HG02840 (cell line): Measurements from ENCODE around the gene BARX1.
"Not testable (repeated sequence)": the region's sequence is repeated elsewhere in the genome, so short reads cannot be mapped to it uniquely, and the experiment has no call there.

ENCODE experiments used
- ATAC-seq: cut with Tn5 transposase; IDR thresholded peaks from one replicate; pipeline ENCODE4 v1.9.1; 2021; ENCODE audit warnings: mild to moderate bottlenecking, moderate library complexity, moderate number of reproducible peaks; ENCODE audit not compliant: unreplicated experiment, low FRiP score

The BARX1 gene

DNA sequence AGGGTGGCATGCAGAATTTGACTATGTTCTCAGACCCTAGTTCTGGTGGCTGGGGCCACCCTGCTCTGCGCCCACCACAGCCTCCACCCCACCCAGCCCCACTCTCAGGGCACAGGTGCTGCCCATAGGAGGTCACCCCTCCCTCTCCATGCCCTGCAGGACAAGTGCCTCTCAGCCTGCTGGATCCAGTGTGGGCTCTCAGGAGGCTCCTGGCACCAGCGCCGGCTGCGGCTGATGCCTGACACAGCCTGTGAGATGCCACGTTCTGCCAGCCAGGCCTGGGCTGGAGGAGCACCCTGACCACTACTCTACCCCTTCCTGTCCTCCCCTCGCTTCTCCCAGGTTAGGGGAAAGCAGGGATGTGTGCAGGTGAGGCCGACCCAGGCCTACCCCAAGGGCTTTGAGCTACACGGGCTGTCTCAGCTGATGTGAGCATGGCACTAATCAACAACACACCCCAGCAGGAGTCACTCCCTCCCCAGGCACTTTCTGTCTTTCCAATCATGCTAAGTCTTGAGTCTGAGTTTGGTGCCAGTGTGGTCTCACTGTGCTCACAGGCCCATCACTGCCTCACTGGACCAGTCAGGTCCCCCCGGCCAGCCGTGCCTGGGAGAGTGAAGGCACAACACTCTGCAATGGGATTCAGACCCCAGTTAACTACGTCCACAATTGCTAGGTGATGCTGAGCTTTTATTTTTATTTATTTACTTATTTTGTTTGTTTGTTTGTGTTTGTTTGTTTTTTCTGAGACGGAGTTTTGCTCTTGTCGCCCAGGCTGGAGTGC, 12.1 kb upstream of the BARX1 start:
- no peak for ATAC-seq

DNA sequence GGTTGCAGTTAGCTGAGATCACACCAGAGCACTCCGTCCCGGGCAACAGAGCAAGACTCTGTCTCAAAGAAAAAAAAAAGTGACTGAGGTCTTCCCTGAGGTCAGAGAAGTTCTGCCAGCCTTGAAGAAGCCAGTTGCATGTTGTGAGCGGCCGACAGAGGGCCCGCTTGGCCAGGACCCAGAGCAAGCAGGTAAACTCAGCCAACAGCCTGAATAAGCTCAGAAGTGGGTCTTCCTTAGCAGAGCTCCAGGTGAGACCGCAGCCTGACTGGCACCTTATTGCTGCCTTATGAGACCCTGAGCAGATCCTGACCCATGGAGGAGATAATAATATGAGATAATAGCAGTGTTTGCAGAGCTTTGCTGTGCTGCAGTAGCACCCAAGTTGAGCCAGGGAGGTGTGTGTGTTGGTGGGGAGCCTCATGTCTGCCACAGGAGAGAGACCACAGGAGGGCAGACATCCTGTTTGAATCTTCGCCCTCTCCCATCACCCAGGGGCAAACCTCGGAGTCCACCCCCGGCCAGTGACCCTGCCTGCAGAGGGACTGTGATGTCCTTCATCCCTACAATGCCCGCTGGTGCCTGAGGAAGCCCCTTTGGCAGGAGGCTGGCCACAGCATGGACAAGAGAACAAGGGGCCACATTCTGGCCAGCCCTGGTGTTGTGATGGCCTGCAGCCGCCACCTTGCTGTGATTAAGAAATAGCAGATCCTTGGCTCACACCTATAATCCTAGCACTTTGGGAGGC, 10.8 kb upstream of the BARX1 start:
- ATAC-seq, result no peak

DNA sequence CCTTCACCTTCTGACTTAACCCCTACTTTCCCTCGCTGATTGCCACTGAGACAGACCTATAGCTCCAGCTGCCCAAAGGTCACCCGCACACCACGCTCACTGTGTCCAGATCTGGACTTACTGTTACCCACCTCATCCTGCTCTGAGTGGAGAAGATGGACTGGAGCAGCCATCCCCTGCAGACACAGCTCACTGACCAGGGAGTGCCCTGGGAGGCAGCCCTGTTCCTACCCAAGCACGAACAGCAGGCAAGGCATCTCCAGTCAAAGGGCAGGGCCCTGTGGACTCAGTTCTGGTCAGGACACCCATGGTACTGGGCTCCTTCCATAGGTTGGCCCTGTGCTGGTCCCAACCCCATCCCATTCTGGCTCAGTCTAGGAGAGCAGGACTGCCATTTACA, 9.5 kb upstream of the BARX1 start:
- ATAC-seq, result no peak

DNA sequence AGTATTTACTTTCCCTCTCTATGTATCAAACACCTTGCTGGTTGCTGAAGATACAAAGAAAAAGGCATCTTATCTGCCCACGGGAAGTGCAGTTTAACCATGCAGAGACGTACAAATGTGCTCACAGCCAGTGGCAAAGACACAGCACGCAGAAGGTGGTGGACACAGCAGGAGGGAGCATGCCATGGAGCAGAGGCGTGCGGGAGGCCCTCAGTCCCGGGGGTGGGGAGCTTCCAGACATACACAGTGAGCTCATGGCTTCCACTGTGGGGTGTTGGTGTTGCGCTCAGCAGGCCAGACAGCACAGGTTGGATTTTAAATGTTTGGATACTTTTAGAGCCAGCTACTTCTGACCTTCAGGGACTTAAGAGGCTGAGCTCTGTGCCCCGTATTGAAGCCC, 8.8 kb upstream of the BARX1 start:
- no peak for ATAC-seq

DNA sequence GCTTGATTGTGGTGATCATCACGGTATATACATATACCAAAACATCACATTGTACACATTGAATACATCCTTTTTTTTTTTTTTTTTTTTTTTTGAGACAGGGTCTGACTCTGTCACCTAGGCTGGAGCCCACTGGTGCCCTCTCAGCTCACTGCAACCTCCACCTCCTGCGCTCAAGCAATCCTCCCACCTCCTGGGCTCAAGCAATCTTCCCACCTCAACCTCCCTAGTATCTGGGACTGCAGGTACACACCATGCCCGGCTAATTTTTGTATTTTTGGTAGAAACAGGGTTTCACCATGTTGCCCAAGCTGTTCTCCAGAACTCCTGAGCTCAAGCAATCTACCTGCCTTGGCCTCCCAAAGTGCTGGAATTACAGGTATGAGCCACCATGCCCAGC, 8.3 kb upstream of the BARX1 start:
- not testable (repeated sequence) for ATAC-seq

DNA sequence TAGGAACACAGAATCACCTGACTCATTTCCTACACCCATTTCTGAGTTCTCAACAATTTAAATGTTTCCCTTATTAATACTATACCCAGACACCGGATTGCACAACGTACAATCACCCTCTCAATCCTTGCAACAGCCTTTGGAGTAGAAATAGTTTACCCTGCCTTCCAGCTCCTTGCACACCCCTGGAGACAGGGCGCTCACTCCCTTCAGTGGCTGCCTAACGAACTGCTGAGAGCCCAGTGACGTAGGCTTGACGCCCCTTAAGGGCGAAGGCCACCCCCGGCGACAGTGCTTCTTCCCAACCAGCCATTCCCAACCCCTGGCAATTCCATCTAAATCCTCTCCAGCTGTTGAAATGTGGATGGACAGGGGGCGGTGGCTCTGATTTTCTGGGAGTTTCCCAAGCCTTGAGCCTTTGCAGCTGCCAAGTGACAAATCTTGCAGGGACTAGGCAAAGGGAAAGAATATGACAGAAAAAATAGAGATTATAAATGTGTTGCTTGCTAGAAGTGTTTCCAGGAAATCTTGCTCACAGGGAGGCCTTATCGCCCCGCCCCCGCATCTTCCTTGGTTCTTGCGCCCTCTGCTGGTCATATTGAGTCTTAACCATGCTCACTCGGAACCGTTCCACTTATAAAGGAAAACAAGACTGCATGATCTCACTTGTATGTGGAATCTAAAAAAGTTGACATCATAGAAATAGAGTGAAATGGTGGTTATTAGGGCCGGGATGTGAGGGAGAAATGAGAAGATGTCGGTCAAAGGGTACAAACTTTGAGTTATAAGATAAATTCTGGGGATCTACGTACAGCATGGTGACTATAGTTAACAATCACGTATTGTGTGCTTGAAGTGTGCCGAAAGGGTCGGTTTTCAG, 7.6 kb upstream of the BARX1 start:
- no peak for ATAC-seq

DNA sequence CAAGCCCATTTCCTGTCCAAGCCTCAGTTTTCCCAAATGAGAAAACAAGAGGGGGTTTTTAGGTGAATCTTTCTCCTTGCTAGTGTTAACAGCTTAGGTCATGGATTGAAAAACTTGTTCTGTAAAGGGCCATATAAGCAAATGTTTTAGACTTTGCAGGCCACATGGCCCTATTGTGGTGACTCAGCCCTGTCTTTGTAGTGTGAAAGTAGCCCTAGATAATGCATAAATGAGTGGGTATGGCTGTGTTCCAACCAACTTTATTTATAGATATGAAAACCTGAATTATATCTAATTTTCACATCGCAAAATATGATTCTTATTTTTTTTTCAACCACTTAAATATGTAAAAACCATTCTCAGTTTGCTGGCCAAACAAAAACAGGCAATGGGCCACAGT, 6.9 kb upstream of the BARX1 start:
- no peak for ATAC-seq

DNA sequence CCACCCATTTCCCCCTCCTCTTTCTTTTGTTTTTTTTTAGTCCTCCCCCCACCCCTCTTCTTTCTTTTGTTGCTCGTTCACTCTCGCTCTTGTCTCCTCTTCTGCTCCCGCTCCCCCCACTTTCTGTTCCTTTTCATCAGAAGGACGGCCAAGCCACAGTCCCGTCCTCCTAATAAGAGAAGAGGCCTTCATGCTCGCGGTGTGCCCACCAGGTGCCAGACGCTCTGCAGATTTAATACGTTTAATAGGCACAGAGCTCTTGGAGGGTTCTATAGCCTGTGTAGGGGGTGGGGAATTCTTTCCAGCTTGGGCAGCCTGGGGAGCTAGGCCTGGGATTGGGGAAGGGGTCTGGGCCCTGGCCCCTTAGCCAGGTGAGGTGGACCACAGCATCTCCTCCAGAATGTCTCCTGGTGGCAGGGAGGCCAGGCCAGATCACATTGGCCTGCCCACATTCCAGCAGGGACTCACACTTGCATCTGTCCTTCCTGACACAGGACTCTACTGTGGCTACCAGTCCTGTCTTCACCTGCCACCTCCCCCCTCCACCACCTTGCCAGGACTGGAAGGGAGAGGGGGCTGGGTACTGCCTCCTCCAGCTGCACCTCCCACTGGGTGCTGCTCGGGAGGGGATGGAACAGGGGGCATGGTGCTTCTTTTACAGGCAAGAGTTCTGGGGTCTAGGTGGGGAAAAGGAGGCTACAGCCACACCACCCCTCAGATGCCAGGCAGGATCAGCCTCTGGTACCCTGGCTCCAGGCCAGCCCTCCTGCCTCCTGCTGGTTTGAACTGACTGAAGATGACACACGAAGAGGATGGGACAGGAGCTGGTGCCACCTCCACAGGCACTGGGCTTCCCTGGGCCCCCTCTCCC, 6.1 kb upstream of the BARX1 start:
- ATAC-seq, result no peak

DNA sequence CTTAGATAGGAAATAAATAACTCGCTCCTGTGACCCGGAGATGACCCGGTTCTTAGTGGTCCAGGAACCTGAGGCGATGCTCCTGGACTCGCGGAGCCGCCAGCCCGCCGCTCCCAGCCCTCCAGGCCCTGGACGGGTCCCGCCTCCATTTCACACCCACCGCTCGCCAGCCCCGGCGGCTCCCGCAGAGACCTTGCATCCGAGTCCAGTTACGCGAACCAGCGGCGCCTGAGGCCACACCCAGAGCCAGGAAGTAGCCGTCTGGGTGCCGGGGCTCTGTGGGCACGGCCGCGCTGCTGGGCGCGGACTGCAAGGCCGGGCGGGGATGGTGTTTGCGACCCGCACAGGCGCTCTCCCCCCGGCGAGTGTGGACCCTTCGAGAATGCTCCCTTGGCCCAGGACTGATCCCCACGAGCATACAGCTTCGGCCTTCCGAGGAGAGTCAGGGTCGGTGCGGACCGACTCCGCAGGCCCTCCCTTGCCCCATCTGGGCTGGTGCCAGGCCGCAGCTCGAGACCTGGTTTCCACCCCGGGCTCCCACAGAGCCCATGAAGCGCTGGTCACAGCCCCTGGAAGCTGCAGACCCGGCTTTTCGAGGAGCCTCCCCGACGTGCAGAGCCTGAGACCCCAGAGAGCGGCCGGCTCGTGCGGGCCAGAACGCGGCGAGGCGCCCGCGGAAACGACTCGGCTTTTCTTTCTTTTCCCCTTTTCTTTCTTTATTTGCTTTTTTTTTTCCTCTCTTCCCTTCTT, 5.2 kb upstream of the BARX1 start:
- no peak for ATAC-seq

DNA sequence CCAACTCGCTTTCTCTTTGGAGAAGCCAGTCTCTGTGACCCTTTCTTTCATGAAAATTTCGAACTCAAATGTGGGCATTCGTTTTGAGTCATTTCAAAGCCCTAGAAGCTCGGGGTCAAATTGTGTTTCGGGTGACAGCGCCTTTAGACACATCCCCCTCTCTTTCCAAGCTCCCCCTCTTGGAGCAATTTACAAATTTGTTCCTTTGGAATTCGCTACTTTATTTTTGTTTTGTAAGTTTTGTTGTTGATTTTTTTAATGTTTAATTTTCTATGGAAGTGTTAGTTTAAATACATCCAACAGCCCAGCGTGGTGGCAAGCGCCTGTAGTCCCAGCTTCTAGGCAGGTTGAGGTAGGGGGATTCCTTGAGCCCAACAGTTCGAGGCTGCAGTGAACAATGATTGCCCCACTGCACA, 4.6 kb upstream of the BARX1 start:
- ATAC-seq, result no peak

DNA sequence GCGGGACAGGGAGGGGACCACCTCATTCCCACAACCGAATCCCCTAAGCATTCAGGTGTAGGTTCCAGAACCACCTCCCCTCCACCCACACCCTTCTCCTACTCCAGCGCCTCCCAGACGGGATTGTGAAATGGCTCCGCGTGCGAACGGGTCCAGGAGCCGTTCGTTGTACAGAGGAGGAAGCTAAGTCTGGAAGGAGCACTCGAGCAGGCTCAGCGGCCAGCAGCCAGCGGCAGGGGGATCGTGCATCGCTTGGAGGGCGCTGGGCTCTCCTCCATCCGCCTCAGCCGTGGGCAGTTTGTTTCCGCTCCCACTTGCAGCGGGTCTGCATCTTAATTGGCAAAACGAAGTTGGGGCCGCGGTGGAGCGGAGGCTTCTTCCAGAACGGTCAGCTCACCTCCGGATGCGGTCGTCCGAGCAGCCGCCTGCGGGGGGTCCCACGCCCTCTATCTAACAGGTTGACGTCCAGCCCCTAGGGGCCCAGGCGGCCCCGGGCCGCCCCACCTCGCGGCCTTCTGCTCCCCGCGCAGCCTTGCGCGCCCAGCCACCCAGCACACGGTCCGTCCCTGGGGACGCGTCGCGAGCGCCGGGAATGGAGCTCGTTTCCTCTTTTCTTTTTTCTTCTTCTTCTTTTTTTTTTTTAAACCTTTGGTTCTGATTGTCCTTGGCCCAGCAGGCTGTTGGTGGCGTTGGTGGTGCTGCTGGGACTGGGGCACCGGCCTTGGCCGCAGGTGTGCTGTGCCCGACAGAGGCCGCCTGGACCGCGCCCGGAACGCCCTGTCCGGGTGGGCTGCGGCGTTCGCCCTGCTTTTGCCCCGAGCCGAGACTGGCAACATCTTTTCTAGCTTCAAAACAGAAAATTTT, 3.9 kb upstream of the BARX1 start:
- no peak for ATAC-seq

DNA sequence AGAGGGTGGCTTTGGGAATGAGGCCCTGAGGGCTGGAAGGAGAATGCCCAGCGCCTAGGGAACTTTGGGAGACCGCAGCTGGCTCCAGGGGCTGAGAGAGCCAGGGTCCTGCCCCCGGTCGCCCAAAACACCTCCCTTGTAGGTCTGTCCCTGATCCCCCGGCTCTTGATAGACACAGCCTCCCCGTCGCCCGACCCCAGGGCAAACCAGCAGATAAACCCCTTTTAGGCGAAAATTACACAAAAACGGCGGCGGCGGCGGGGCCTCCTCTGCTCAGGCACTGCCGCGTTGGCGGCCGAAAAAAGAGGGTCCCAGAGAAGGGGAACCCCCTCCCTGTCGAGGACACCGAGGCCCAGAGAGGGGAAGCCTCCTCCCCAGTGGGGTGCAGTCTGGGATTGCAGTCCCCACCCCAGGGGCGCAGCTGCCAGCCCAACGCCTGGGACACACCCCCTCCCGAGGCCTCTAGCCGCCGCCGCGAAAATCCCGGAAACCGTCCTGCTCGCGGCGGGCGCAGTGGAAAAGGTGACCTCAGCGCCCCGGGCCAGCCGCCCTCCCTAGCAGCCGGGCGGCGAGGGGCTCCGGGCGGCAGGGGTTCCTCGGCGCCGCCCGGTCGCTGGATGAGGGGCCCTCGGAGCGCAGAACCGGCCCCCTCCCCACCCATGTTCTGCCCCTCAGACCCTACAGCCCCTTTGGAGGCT, 3.1 kb upstream of the BARX1 start:
- ATAC-seq, result no peak

DNA sequence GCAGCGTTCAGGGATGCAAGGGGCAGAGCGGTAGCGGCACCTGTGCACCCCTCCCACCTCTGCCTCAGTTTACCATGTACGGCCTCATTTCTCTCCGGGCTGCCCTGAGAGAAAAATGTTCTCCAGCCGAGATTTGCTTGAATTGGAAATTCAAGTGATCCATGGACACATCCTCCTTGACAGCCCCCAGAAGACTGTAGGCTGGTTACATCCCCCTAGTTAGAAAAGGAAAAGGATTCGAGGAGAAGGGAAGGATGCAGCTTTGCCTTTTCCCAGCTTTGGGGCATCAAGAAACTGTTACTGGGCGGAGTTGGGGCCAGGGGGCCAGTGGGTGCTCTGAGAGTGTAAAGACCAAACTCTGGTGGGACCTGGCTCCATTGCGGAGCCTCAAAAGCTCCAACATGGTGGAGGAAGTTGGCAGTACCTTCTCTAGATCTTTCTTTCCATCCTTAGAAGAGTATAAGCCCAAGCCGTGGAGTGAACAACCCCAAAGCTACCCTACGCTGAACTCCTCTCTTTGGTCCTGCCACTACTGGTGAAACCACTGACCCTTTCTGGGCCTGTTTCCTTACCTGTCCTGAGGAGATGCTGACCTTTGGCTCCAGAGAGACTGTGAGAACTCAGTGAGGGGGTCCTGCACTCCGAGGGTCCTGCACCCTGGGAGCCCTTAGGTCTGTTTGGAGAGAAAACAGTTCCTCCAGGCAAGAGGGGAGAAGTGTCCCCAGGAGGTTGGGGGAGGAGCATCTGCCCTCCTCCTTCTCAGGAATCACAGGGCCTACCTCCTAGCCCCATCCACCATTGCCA, 1.0 kb upstream of the BARX1 start:
- ATAC-seq, result no peak

DNA sequence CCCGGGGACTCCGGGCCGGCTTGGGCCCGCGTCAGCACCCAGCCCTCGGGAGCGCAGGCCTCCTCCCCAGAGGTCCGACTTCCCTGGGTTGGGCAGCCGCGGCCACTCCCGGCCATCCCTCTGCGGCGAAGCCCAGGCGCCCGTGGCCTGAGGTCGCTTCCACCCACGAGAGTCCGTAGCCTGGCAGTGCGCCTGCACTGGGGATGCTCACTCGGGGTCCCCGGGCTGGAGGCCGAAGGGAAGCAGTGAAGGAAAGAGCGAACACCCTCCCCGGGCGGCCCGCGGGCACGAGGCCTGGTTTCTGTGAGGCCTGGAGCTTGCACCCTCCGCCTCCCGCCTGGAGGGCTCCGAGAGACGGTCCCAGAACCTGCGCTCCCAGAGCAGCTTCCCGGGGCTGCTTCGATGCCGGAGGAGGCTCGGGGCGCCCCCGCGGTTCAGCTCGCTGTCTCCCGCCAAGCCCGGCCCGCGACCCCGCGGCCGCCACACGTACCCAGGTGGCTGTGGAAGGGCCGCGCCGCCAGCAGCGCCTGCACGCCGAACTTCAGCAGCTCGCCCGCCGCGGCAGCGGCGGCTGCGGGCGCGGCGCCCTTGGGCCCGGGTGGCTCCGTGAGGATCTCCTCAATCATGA, 607 bp downstream of the BARX1 start:
- no peak for ATAC-seq

DNA sequence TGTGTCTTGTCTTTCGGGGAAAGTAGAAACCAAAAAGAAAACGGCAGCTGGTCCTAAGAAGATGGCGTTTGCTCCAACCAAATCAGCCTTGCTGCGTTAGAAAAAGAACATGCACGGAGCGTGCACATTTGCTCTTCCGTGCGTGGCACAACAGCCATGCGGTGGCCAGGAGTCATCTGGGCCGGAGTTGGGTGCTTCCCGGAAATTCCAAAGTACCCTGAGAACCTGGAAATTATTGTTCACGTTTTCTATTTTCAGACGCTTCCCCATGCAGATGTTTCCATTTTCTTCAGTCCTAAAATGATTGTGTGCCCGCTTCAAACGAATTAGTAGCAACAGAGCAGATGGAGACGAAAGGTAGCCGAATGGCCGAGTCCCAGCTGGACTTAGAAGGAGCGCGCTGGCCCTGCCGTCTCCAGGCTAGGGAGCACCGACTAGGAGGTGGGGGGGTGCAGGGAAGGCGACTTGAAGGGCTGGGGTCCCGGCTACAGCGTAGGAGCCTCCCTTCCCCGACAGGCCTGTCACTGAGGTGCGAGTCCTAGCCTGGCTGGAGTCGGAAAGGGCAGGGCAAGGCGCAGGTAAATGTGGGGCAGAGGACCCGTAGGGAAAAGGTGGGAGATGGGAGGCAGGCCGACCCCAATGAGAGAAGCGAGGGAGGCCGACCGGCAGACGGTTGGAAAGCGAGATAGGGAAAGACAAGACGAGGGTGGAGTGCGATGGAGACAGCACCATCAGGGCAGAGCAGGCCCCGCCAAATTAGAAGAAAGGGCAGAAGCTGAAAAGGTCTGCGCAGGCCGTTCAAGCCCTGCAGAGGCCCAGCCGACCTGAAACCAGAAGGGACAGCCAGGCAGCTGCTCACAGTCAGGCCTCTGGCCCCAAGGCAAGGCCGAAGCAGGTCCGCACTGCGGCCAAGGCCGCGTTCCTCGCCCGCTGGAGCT, 1.4 kb downstream of the BARX1 start:
- ATAC-seq, result no peak
